OCI-M1 (cell line): ENCODE data around the gene NDST3.
"Not testable (repeated sequence)": the region's sequence is repeated elsewhere in the genome, so short reads cannot be mapped to it uniquely, and the experiment has no call there.

ENCODE experiments used
- DNase-seq: peaks from one replicate; lab custom pipeline; 2025; lab: John Stamatoyannopoulos, UW

The NDST3 gene

GRCh38 chr4:118273642-118274041, 239.4 kb downstream of the NDST3 start:
- no peak for DNase-seq

GRCh38 chr4:118276580-118276979, 242.3 kb downstream of the NDST3 start:
- no peak for DNase-seq

- no peak for DNase-seq
Measured at GRCh38 chr4:118277243-118277642, 243.0 kb downstream of the NDST3 start.

- peak; percentile 97 for DNase-seq
Measured at GRCh38 chr4:118278473-118279274, 244.4 kb downstream of the NDST3 start.

GRCh38 chr4:118279328-118279727, 245.0 kb downstream of the NDST3 start:
- DNase-seq: peak; percentile 53

DNA sequence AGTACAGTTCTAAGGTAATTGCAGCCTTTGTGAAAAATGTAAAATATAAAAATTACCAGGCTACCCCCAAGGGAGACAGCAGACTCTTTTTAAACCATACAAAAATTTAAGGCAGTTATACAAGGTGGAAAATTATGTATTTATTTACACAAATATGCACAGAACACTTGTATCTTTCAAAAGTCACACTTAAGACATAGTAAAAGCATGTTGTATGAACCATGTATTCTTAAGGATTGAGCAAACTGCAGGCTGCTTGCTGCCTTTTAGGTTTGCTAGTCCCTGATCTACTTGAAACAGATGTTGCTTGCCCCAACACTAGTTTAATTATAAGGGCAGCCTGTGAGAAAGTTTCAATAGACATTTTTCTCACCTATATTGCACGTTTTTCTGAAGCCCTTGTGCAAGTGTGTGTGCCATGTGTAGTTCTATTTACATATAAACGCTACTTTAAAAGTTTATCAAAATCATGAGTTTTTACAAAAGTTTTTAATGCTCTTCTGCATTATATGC, 245.7 kb downstream of the NDST3 start:
- no peak for DNase-seq

DNA sequence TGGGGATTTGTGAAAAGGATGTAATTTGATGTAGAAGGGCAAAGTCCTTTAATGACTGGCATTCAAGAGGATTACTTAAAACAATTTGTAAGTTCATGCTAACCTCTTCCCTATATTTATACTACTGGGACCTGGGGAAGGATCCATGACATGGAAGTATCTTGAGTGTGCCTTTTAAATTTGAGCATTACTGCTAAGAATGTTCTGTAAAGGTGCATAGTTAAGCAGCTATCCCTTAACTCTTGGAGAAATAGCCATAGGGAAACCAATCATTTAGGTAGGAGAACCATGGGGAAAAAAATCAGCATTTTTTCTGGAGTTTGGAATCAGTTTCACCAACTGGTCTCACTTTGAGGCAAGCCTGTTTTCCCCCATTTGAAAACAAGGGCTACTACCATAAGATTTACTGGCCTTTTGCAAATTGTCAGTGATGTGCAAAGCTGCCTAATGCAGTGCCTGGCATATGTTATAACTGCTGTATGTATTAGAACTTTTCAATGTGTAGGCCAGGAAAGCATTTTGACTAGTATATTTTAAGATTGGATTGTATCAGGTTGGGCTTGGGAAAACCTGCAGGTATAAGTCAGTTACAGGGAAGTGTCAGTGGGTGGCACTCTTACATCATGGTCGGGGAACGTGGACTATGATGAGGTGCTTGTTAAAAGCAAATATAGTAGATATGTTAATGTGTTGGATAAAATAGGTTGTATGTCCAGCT, 246.4 kb downstream of the NDST3 start:
- peak; percentile 77 for DNase-seq

DNA sequence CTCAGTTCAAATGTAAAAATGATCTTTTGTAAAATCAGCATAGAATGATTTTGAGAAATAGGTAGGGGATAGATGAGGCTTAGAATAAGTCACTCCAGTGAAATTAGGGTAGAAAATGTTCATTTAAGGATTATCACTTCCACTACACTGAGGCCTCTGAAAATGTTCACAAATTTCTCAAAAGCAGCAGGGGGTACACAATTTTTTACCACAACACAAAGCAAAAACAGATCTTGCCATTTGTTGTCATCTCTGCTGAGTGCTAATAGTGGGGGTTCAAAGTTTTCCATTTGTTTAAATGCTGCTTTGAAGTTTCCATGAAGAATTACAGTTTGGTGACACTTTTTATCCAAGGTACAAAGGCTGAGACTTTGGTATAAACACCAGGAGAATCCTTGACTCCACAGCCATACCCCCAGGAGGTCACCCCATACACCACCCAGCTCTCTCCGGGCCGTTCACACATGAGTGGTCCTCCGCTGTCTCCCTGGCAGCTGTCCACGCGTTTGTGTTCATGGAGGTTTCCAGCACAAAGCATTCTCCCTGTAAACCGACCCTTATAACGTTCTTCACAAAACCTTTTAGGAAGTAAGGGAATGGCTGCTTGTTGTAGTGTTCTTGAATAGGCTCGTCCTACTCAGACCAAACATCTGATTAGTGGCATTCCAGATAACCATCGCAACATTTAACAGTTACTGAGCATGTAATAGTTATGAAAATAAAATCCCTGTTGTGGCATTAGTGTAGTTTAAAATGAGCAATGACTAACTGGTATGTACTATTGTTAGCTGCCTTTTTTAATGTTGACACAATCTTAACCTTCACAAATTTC, 247.5 kb downstream of the NDST3 start:
- peak; percentile 28 for DNase-seq

DNA sequence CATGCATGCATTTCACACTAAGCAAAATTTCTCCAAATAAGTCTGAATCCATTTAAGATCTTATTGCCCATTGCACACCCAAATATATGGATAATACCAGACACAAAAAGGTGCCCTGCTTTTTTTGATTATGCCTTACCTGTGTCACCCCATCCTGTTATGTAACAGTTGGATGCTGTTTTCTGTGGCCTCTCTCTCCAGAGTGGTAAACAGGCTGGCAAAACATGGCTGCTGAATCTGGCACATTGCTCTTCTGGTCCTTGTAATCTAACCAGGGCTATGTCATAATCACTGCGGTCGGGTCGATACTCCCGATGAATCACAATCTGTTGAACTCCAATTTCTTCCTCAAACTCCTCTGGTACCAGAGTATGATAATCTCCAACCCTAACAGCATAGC, 248.4 kb downstream of the NDST3 start:
- DNase-seq: peak; percentile 64

DNA sequence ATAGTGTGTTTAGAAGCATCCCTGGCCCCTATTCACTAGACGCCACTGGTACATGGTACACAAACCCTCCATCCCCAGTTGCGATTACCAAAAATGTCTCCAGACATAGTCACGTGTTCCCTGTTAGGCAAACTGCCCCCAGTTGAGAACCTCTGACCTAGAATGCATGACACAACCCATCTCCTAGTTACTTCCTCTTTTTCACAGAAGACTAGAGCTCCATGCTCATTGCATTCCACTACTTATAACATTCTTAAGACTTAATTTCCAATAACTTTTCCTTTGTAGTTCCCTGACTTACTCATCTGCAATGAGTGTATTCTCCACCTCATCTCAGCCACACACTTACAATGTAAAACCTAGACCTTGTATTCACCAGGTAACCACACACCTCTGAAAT, 249.9 kb downstream of the NDST3 start:
- DNase-seq: peak; percentile 89

- no peak for DNase-seq
Measured at GRCh38 chr4:118285931-118286330, 251.6 kb downstream of the NDST3 start.

DNA sequence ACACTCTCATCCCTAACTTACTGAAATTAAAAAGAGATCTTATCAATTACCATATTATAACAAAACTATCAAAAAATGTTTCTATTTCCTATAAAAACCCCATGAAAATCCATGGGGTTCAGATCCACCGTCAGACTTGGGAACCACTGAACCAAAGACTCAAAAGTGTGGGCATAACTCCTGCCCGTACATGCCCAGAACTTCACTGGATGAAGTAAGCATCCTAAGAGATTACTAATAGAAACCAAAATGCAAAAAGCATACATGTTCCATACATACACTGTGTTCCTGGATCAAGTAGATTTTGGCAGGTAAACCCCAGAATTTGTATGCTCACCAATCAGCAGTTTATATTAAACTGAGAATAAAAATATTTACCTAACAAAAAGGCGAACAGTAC, 252.4 kb downstream of the NDST3 start:
- no peak for DNase-seq

GRCh38 chr4:118287711-118288451, 253.6 kb downstream of the NDST3 start:
- DNase-seq: no peak

DNA sequence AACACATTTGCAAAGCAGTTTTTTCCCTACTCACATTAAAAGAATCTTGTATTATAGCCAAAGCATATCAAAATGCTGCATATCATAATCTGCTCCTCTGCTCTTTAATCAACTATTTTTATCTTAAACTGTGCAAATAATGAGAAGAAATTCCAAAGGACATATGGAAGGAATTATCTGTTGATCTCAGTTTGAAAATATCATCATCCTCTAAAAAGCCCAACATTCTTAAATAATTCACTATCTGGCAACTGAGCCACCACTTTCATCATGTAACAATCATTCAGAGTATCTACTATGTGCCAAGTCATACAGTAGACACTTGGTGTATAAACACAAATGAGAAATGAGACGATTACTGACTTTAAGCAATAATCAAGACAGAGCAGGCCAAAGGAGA, 255.5 kb downstream of the NDST3 start:
- no peak for DNase-seq

DNA sequence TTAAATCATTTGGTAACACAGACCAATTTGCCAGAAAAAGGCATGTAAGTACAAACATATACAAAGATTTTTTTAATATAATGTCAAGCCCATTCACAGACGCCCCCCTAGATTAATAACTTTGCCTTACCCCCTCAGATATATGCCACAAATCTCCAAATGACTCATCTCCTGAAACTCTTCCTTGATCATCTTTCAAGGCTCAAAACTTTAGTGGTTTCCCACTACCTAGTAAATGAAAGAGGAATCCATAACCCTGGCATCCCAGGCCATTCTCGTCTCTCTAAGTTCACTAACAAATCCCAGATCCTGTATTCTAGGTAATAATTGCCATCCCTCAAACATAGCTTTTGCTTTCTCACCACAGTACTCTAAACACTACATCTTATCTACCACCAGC, 256.7 kb downstream of the NDST3 start:
- no peak for DNase-seq

GRCh38 chr4:118296729-118297128, 262.4 kb downstream of the NDST3 start:
- no peak for DNase-seq

DNA sequence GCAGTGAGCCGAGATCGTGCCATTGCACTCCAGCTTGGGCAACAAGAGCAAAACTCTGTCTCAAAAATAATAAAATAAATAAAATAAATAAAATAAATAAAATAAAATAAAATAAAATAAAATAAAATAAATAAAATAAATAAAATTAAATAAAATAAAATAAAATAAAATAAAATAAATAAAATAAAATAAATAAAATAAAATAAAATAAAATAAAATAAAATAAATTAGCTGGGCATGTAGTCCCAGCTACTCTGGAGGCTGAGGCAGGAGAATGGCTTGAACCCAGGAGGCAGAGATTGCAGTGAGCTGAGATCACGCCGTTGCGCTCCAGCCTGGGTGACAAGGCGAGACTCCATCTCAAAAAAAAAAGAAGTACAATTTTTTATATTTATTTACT, 265.3 kb downstream of the NDST3 start:
- not testable (repeated sequence) for DNase-seq

DNA sequence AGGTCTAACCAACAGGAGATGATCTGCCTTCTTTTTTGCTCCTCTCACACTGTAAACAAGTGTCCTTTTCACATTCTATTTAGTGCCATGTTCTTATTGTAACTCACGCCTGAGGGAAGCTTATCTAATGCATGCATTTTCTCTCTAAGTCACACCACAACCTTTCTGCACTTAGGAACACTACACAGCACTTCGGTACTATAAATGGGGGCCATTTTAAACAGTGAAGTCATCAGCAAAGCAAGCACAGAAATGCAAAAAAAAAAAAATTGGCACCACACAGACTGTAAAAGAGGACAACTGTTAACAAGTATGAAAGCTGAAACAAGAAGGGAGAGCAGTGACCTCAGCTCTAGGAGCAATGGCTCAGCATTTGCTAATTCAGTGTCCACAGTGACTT, 273.4 kb downstream of the NDST3 start:
- peak; percentile 32 for DNase-seq
